SK-N-SH treated with all-trans-retinoic acid at 6 μM for 48 hours (cell line): Measurements from ENCODE around the gene RBMX.
"Not testable (repeated sequence)": the region's sequence is repeated elsewhere in the genome, so short reads cannot be mapped to it uniquely, and the experiment has no call there.

ENCODE experiments used
- ARNTL ChIP-seq: fragments of 450-650 bp; formaldehyde crosslinking; IDR thresholded peaks from 2 replicates; pipeline ENCODE4 v1.5.0; 2020; ENCODE audit warnings: low read depth, mild to moderate bottlenecking, moderate library complexity, borderline replicate concordance
- BACH2 ChIP-seq: fragments of 250-450 bp; sonication (Bioruptor Pico); IDR thresholded peaks from 2 replicates; pipeline ENCODE4 v1.9.0; 2021; ENCODE audit warnings: mild to moderate bottlenecking, borderline replicate concordance
- OSR1 ChIP-seq: fragments of 250-450 bp; sonication (Bioruptor Pico); IDR thresholded peaks from 2 replicates; pipeline ENCODE4 v1.8.0; 2022; ENCODE audit warnings: moderate library complexity, mild to moderate bottlenecking, inconsistent platforms
- PATZ1 ChIP-seq: fragments of 250-450 bp; sonication (Bioruptor Pico); IDR thresholded peaks from 2 replicates; pipeline ENCODE4 v1.8.0; 2020; ENCODE audit warnings: mild to moderate bottlenecking, moderate library complexity, borderline replicate concordance
- PPARA ChIP-seq: fragments of 250-450 bp; sonication (Bioruptor Pico); IDR thresholded peaks from 2 replicates; pipeline ENCODE4 v1.5.0; 2020; ENCODE audit warnings: mild to moderate bottlenecking, borderline replicate concordance
- RARB ChIP-seq: fragments of 250-450 bp; sonication (Bioruptor Pico); IDR thresholded peaks from 2 replicates; pipeline ENCODE4 v1.8.0; 2021; ENCODE audit warnings: mild to moderate bottlenecking, moderate library complexity
- SNAI2 ChIP-seq: fragments of 250-450 bp; sonication (Bioruptor Pico); IDR thresholded peaks from 2 replicates; pipeline ENCODE4 v1.5.0; 2020; ENCODE audit warnings: mild to moderate bottlenecking, moderate library complexity
- TCF4 ChIP-seq: fragments of 250-450 bp; sonication (Bioruptor Pico); IDR thresholded peaks from 2 replicates; pipeline ENCODE4 v1.8.0; 2021; ENCODE audit warnings: mild to moderate bottlenecking, moderate library complexity, borderline replicate concordance
- ZFP3 ChIP-seq: fragments of 250-450 bp; sonication (Bioruptor Pico); IDR thresholded peaks from 2 replicates; pipeline ENCODE4 v1.5.0; 2020; ENCODE audit warnings: mild to moderate bottlenecking, moderate library complexity
- ZFP30 ChIP-seq: fragments of 450-650 bp; formaldehyde crosslinking; IDR thresholded peaks from 2 replicates; pipeline ENCODE4 v1.5.0; 2022; ENCODE audit warnings: mild to moderate bottlenecking, moderate library complexity
- ZNF565 ChIP-seq: fragments of 450-650 bp; formaldehyde crosslinking; conservative IDR thresholded peaks from 2 replicates; pipeline ENCODE4 v1.5.0; 2020; ENCODE audit warnings: low read depth, mild to moderate bottlenecking, moderate library complexity
- ZNF70 ChIP-seq: fragments of 450-650 bp; formaldehyde crosslinking; IDR thresholded peaks from 2 replicates; pipeline ENCODE4 v1.5.0; 2020; ENCODE audit warnings: mild to moderate bottlenecking, moderate library complexity
- ZNF8 ChIP-seq: fragments of 450-650 bp; formaldehyde crosslinking; IDR thresholded peaks from 2 replicates; pipeline ENCODE4 v1.5.0; 2020; ENCODE audit warnings: mild to moderate bottlenecking, moderate library complexity
- TF ChIP-seq, protein P1 (sequence below): fragments of 250-450 bp; sonication (Bioruptor Pico); IDR thresholded peaks from 2 replicates; pipeline ENCODE4 v1.5.0; 2020; ENCODE audit warnings: mild to moderate bottlenecking, moderate library complexity

DNA sequence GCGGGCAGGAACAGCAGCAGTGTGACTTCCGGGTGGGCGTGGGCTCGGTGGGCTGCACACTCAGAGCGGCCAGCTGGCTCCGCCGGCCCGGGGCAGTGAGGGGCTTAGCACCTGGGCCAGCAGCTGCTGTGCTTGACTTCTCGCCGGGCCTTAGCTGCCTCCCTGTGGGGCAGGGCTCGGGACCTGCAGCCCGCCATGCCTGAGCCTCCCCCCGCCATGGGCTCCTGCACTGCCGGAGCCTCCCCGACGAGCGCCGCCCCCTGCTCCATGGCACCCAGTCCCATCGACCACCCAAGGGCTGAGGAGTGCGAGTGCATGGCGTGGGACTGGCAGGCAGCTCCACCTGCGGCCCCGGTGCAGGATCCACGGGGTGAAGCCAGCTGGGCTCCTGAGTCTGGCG lies 40.9 kb upstream of the RBMX start:
- not testable (repeated sequence) for TF ChIP-seq RARB (CRISPR knock-in tag); PATZ1 (CRISPR knock-in tag); BACH2 (CRISPR knock-in tag); OSR1 (CRISPR knock-in tag); TCF4; ZNF70 (CRISPR knock-in tag); ZNF8 (CRISPR knock-in tag); ZFP30 (CRISPR knock-in tag); SNAI2 (CRISPR knock-in tag); ARNTL (CRISPR knock-in tag); ZFP3 (CRISPR knock-in tag); PPARA (CRISPR knock-in tag); ZNF565 (CRISPR knock-in tag)
- TF ChIP-seq, protein P1, sequence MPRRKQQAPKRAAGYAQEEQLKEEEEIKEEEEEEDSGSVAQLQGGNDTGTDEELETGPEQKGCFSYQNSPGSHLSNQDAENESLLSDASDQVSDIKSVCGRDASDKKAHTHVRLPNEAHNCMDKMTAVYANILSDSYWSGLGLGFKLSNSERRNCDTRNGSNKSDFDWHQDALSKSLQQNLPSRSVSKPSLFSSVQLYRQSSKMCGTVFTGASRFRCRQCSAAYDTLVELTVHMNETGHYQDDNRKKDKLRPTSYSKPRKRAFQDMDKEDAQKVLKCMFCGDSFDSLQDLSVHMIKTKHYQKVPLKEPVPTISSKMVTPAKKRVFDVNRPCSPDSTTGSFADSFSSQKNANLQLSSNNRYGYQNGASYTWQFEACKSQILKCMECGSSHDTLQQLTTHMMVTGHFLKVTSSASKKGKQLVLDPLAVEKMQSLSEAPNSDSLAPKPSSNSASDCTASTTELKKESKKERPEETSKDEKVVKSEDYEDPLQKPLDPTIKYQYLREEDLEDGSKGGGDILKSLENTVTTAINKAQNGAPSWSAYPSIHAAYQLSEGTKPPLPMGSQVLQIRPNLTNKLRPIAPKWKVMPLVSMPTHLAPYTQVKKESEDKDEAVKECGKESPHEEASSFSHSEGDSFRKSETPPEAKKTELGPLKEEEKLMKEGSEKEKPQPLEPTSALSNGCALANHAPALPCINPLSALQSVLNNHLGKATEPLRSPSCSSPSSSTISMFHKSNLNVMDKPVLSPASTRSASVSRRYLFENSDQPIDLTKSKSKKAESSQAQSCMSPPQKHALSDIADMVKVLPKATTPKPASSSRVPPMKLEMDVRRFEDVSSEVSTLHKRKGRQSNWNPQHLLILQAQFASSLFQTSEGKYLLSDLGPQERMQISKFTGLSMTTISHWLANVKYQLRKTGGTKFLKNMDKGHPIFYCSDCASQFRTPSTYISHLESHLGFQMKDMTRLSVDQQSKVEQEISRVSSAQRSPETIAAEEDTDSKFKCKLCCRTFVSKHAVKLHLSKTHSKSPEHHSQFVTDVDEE = not testable (repeated sequence)
